Progenitor cell of endocrine pancreas (in vitro differentiated cells): ENCODE results near the gene RTP2. TPM values are rescaled to one million over a fixed set of nuclear protein-coding genes. Genes with fewer than 3 reads are reported as not detected.

ENCODE experiments used
- DNase-seq: peaks from one replicate; pipeline ENCODE4 v3.0.0; 2021; ENCODE audit warnings: low spot score; ENCODE audit not compliant: unreplicated experiment
- H3K27ac Mint-ChIP-seq: 2 replicates; pipeline ENCODE4 v1.8.0; 2021; ENCODE audit warnings: mild to moderate bottlenecking, moderate library complexity, mixed read lengths
- H3K27me3 Mint-ChIP-seq: 2 replicates; pipeline ENCODE4 v1.8.0; 2021; ENCODE audit warnings: mixed read lengths
- H3K36me3 Mint-ChIP-seq: 2 replicates; pipeline ENCODE4 v1.8.0; 2022; ENCODE audit warnings: mixed read lengths; ENCODE audit not compliant: insufficient read depth
- H3K4me1 Mint-ChIP-seq: 2 replicates; pipeline ENCODE4 v1.8.0; 2021; ENCODE audit warnings: low read depth, mixed read lengths
- H3K4me3 Mint-ChIP-seq: 2 replicates; pipeline ENCODE4 v1.8.0; 2021; ENCODE audit warnings: low read depth, mild to moderate bottlenecking, moderate library complexity, mixed read lengths
- H3K9me3 Mint-ChIP-seq: 2 replicates; pipeline ENCODE4 v1.8.0; 2021; ENCODE audit warnings: low read depth, mixed read lengths
- CTCF ChIP-seq: fragments of 200-600 bp; sonication (generic); IDR thresholded peaks from one replicate; pipeline ENCODE4 v1.5.0; 2021; ENCODE audit warnings: antibody characterized with exemption, mild to moderate bottlenecking; ENCODE audit not compliant: unreplicated experiment
- long read RNA-seq: library from polyadenylated mRNA; unstranded; transcript quantifications from one replicate; pipeline ENCODE4 v2.0.0, GENCODE V29; 2020
- total RNA-seq: library from RNA; stranded (reverse); gene quantifications from 2 replicates; pipeline ENCODE4 v1.2.1, GENCODE V29; 2021

The RTP2 gene, protein sequence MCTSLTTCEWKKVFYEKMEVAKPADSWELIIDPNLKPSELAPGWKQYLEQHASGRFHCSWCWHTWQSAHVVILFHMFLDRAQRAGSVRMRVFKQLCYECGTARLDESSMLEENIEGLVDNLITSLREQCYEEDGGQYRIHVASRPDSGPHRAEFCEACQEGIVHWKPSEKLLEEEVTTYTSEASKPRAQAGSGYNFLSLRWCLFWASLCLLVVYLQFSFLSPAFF
- total RNA-seq: not detected in 2 replicates
- long read RNA-seq: 0 reads

DNA sequence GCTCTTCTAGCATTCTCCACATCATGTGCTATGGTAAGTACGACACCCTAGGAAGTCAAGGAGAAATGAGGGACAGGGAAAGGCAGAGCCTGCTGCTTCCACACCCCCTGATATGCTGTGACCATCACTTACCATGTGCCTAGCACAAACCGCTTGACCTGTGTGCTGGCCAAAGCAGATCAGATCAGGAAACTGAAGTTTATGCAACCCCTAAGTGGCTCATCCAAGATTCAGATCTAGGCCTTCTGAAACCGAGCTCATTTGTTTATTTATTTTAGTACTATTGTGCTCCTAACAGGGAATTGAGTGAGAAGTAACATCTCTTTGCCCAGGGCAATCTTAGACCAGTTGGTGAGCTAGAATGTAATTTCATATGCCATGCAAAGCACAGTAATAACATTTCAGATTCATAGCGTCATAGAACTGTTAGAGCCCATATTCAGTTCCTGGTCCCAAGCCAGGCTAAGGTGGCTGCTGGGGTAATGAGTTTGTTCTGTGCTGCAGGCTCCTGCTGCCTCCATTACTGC is at the start of gene RTP2:
TSS of gene RTP2 (minus strand) at position 51 of the 527 bp plus-strand sequence. CDS start 429 bp downstream, outside the sequence.
- Mint-ChIP-seq H3K9me3 (no peaks in the 10 kb centered on the region), H3K4me1 (no peaks in the 10 kb centered on the region), H3K27ac (no peak within 1 kb of the TSS), H3K36me3 (no peaks in the 10 kb centered on the region), H3K27me3 (peaks cover 5% of the 10 kb centered on the region), H3K4me3 (no peak within 1 kb of the TSS)
- DNase-seq: no peak
- TF ChIP-seq CTCF: no peak

- Mint-ChIP-seq H3K4me3 (peak overlapping the region; percentile 75), H3K27ac (peak overlapping the region; percentile 97), H3K27me3 (no peaks in the 10 kb centered on the region), H3K9me3 (no peaks in the 10 kb centered on the region), H3K4me1 (peaks cover 58% of the 10 kb centered on the region), H3K36me3 (no peaks in the 10 kb centered on the region)
- TF ChIP-seq CTCF: no peak
- no peak for DNase-seq
These were observed 48.3 kb upstream of the RTP2 start for GRCh38 chr3:187750513-187751123.

DNA sequence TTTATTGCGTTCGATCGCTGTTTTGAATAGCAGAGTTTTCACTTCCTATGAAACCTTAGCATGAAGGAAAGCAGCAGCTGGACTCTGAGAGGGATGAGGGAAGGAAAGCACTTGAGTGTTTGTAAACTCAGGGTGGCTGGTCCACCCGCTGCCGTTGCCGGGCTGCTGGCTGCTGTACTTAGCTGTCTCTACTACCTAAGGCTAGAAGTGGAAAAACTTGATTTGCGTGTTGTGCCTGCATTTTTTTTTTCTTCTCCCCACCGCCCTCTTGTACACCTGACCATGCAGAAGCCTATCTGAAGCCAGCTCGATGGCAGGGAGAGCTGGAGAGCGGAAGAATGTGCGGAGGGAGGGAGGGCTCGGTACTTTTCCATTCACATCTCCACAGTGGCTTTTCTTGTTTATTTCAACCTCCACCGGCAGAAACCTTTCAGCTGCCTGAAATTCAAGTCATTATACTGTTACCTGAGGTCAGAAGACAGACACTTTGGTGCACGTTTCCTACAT is 47.7 kb upstream of the RTP2 start:
- H3K4me1 Mint-ChIP-seq: peaks cover 58% of the 10 kb centered on the region
- no peaks in the 10 kb centered on the region for H3K9me3 Mint-ChIP-seq
- no peaks in the 10 kb centered on the region for H3K36me3 Mint-ChIP-seq
- H3K27ac Mint-ChIP-seq: peak overlapping the region; percentile 97
- DNase-seq: peak; percentile 53
- TF ChIP-seq CTCF: no peak
- peak overlapping the region; percentile 75 for H3K4me3 Mint-ChIP-seq
- no peaks in the 10 kb centered on the region for H3K27me3 Mint-ChIP-seq

DNA sequence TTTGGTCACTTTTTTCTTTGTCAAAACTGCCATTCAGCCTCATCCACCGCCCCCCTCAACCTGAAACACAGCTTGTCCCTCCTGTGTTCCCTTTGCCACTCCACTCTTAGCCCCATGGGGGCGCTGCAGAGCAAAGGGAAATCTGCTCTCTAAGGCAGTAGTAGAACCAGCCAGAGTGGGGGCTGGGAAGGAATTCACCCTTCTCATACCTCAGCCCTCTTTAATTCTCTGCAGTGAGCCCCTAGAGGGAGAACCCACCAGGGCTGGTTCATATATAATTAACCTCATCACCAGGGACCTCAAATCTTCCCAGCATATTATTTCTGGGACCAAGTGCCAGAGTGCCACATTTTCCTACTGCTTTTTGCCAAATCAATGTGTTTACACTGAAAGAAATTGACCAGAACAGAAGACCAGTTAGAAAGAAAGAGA is 45.7 kb upstream of the RTP2 start:
- Mint-ChIP-seq H3K4me3 (peak overlapping the region; percentile 61), H3K9me3 (no peaks in the 10 kb centered on the region), H3K4me1 (peaks cover 60% of the 10 kb centered on the region), H3K36me3 (no peaks in the 10 kb centered on the region), H3K27ac (peak overlapping the region; percentile 95), H3K27me3 (no peaks in the 10 kb centered on the region)
- peak; percentile 96 for TF ChIP-seq CTCF
- peak; percentile 91 for DNase-seq

GRCh38 chr3:187747506-187747905 is 45.1 kb upstream of the RTP2 start:
- Mint-ChIP-seq H3K4me1 (peaks cover 65% of the 10 kb centered on the region), H3K4me3 (no peak overlapping the region), H3K27ac (peak overlapping the region; percentile 95), H3K36me3 (no peaks in the 10 kb centered on the region), H3K9me3 (no peaks in the 10 kb centered on the region), H3K27me3 (no peaks in the 10 kb centered on the region)
- no peak for TF ChIP-seq CTCF
- no peak for DNase-seq
